Naive thymus-derived CD4-positive, alpha-beta T cell (primary cell): ENCODE data around the gene CELF5. TPM values are rescaled to one million over a fixed set of nuclear protein-coding genes. Genes with fewer than 3 reads are reported as not detected.

Experiments
- ATAC-seq: fragments of 150-1000 bp; cut with Tn5 transposase; 2 replicates; pipeline ENCODE4 v1.10.0; 2021; ENCODE audit warnings: mild to moderate bottlenecking, moderate library complexity
- CTCF ChIA-PET: fragments of 350-600 bp; sonication (Branson Sonifier 250); formaldehyde crosslinking; loops from one replicate; lab custom pipeline; 2021; ENCODE audit warnings: antibody characterized with exemption; lab: Charles Lee
- POLR2A ChIA-PET: fragments of 350-600 bp; sonication (Branson Sonifier 250); formaldehyde crosslinking; loops from one replicate; lab custom pipeline; 2021; ENCODE audit warnings: antibody characterized with exemption, inconsistent platforms; lab: Charles Lee
- DNase-seq, 9 donors: peaks; one replicate each; pipeline versions ENCODE4 v3.0.0 to v3.0.0-alpha.2; 2020 to 2022; ENCODE audit warnings: mixed read lengths in 1 of 9
- H3K27ac ChIP-seq: one replicate; pipeline ENCODE4 v1.7.0; 2013; ENCODE audit warnings: mild to moderate bottlenecking, low read depth, low read length, moderate library complexity
- H3K27me3 ChIP-seq, 2 donors: one replicate each; pipeline ENCODE4 v1.7.0; 2013; ENCODE audit warnings: low read length in 2 of 2, mild to moderate bottlenecking in 2 of 2, moderate library complexity in 2 of 2; ENCODE audit not compliant: control insufficient read depth in 2 of 2, insufficient read depth in 2 of 2
- H3K36me3 ChIP-seq, 3 experiments: 1 replicate in 2 of 3; 2 replicates in 1 of 3; pipeline ENCODE4 v1.7.0; 2013; ENCODE audit warnings: low read length in 3 of 3, mild to moderate bottlenecking in 3 of 3, moderate library complexity in 1 of 3; ENCODE audit not compliant: insufficient read depth in 3 of 3, control insufficient read depth in 2 of 3
- H3K4me1 ChIP-seq, 2 donors: one replicate each; pipeline ENCODE4 v1.7.0; 2013; ENCODE audit warnings: low read length in 2 of 2, mild to moderate bottlenecking in 2 of 2, moderate library complexity in 1 of 2; ENCODE audit not compliant: control insufficient read depth in 2 of 2, insufficient read depth in 2 of 2
- H3K4me3 ChIP-seq: 2 replicates; pipeline ENCODE4 v1.7.0; 2013; ENCODE audit warnings: mild to moderate bottlenecking, low read length
- H3K9me3 ChIP-seq, 3 experiments: 1 replicate in 2 of 3; 2 replicates in 1 of 3; pipeline ENCODE4 v1.7.0; 2013; ENCODE audit warnings: low read length in 3 of 3; ENCODE audit not compliant: control insufficient read depth in 2 of 3
- H3K27ac Mint-ChIP-seq, 9 donors: one replicate each; pipeline ENCODE4 v1.8.0; 2020 to 2022; ENCODE audit warnings: mixed read lengths in 9 of 9, mild to moderate bottlenecking in 8 of 9, moderate library complexity in 5 of 9, inconsistent platforms in 2 of 9
- H3K27me3 Mint-ChIP-seq, 5 donors: one replicate each; pipeline ENCODE4 v1.8.0; 2021 to 2022; ENCODE audit warnings: mixed read lengths in 5 of 5, mild to moderate bottlenecking in 1 of 5
- H3K36me3 Mint-ChIP-seq, 5 donors: one replicate each; pipeline ENCODE4 v1.8.0; 2020 to 2022; ENCODE audit warnings: mixed read lengths in 5 of 5, mild to moderate bottlenecking in 3 of 5, inconsistent platforms in 1 of 5
- H3K4me1 Mint-ChIP-seq, 7 donors: one replicate each; pipeline ENCODE4 v1.8.0; 2020 to 2022; ENCODE audit warnings: mixed read lengths in 7 of 7, mild to moderate bottlenecking in 3 of 7, inconsistent platforms in 1 of 7
- H3K4me3 Mint-ChIP-seq, 10 donors: one replicate each; pipeline ENCODE4 v1.8.0; 2020 to 2022; ENCODE audit warnings: mild to moderate bottlenecking in 10 of 10, mixed read lengths in 10 of 10, moderate library complexity in 6 of 10, inconsistent platforms in 2 of 10
- H3K9me3 Mint-ChIP-seq, 11 donors: one replicate each; pipeline ENCODE4 v1.8.0; 2020 to 2022; ENCODE audit warnings: mixed read lengths in 11 of 11, mild to moderate bottlenecking in 4 of 11, inconsistent platforms in 1 of 11, moderate library complexity in 1 of 11
- intact Hi-C, 2 donors: fragments of 100-400 bp; cut with micrococcal nuclease; formaldehyde crosslinking; loops; one replicate each; pipeline ENCODE4 v1.15.1; 2023
- polyA plus RNA-seq, 2 donors: library from polyadenylated mRNA; unstranded; fragments of 300-500 nt; fragmentation: Illumina TruSeq; gene quantifications; one replicate each; pipeline ENCODE4 v1.2.3, GENCODE V29; 2021
- total RNA-seq, 6 experiments: library from RNA in 5 of 6; stranded (reverse) in 5 of 6; gene quantifications; 1 replicate in 5 of 6; 2 replicates in 1 of 6; pipeline ENCODE4 v1.2.3 and lab custom pipeline; 2021 to 2026

The CELF5 gene
- total and polyA plus RNA-seq, 7 experiments from 2014 or later, result 0.16 to 0.27 (median 0.17) TPM; not detected in 2

DNA sequence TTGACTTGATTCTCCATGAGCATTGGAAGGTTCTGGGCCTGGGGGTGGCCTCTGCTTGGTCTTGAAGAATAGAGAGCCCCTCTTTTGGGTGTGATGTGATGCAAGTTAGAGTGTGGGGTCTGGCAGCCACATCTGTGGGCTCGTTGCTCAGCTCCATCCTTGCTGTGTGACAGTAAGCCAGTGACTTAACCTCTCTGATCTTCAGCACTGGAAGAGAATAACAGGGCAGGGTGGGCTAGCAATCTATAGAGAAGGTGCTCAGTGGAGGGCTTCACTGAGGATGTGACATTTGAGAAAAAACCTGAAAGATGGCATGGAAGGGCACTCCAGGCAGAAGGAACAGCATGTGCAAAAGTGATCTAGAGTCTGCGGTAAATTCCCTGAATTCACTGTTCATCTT lies 28.2 kb downstream of the CELF5 start:
- no peaks in the 10 kb centered on the region for H3K27me3 ChIP-seq
- CTCF ChIA-PET, result no interaction called here
- DNase-seq, result no peak
- H3K4me1 ChIP-seq, result no peaks in the 10 kb centered on the region
- H3K36me3 ChIP-seq, result no peaks in the 10 kb centered on the region
- intact Hi-C loops, result loop anchor here in 1 of 2 donors (5.0 kb wide), 1 partner anchor 300 kb away; no protein-coding TSS in a partner anchor
- H3K4me1 Mint-ChIP-seq, result no peaks in the 10 kb centered on the region
- H3K9me3 ChIP-seq, result peaks cover 0 to 9% (median 0%) of the 10 kb centered on the region in 3 experiments
- H3K27ac ChIP-seq, result no peak overlapping the region
- H3K27ac Mint-ChIP-seq, result no peak overlapping the region
- no peak for ATAC-seq
- peaks cover 0 to 25% (median 10%) of the 10 kb centered on the region in 11 donors for H3K9me3 Mint-ChIP-seq
- H3K27me3 Mint-ChIP-seq, result peaks cover 0 to 23% (median 16%) of the 10 kb centered on the region in 5 donors
- no peak overlapping the region for H3K4me3 ChIP-seq
- no peak overlapping the region for H3K4me3 Mint-ChIP-seq
- peaks cover 0 to 8% (median 2%) of the 10 kb centered on the region in 5 donors for H3K36me3 Mint-ChIP-seq
- POLR2A ChIA-PET, result no interaction called here

DNA sequence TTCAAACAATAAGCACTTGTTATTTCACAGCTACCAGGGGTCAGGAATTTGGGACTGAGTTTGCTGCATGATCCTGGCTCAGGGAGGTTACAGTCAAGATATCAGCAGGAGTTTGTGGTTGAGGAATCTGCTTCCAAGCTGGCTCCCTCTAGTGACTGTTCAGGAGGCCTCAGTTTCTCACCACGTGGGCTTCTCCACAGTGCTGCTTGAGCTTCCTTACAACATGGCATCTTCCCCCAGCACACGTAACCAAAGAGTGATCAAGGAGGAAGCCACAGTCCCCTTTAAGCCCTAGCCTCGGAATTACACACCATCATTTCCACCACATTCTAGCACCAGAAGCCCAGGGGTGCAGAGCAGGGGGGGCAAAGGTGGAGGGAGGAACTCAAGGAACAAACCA lies 28.8 kb downstream of the CELF5 start:
- H3K36me3 Mint-ChIP-seq, result peaks cover 0 to 8% (median 2%) of the 10 kb centered on the region in 5 donors
- ATAC-seq, result no peak
- peaks cover 0 to 23% (median 16%) of the 10 kb centered on the region in 5 donors for H3K27me3 Mint-ChIP-seq
- H3K27ac Mint-ChIP-seq, result no peak overlapping the region
- Histone ChIP-seq H3K27ac (no peak overlapping the region), H3K27me3 (no peaks in the 10 kb centered on the region), H3K36me3 (no peaks in the 10 kb centered on the region), H3K4me1 (no peaks in the 10 kb centered on the region), H3K9me3 (peaks cover 0 to 9% (median 0%) of the 10 kb centered on the region in 3 experiments), H3K4me3 (no peak overlapping the region)
- POLR2A ChIA-PET, result no interaction called here
- peaks cover 0 to 25% (median 10%) of the 10 kb centered on the region in 11 donors for H3K9me3 Mint-ChIP-seq
- intact Hi-C loops, result loop anchor here in 1 of 2 donors (5.0 kb wide), 1 partner anchor 301 kb away; no protein-coding TSS in a partner anchor
- no peaks in the 10 kb centered on the region for H3K4me1 Mint-ChIP-seq
- no peak for DNase-seq
- H3K4me3 Mint-ChIP-seq, result no peak overlapping the region
- CTCF ChIA-PET, result no interaction called here

DNA sequence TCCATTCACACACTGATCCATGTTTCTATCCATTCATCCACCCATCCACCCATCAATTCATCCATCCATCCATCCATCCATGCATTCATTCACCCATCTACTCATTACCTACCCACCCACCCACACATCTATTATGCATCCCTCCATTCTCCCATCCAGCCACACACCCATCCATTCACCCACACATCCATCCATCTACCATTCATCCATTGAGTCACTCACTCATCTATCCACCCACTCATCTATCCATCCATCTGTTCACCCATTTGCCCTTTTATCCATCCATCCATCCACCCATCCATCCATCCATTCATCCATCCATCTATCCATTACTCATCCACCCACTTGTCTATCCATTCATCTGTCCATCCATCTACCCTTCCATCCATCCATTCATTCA lies 30.1 kb downstream of the CELF5 start:
- ChIA-PET CTCF (no interaction called here), POLR2A (no interaction called here)
- no peak overlapping the region for H3K27ac Mint-ChIP-seq
- peaks cover 0 to 25% (median 10%) of the 10 kb centered on the region in 11 donors for H3K9me3 Mint-ChIP-seq
- H3K36me3 ChIP-seq, result no peaks in the 10 kb centered on the region
- no peaks in the 10 kb centered on the region for H3K27me3 ChIP-seq
- peaks cover 0 to 9% (median 0%) of the 10 kb centered on the region in 3 experiments for H3K9me3 ChIP-seq
- no peak for DNase-seq
- no peak overlapping the region for H3K4me3 ChIP-seq
- peaks cover 0 to 8% (median 2%) of the 10 kb centered on the region in 5 donors for H3K36me3 Mint-ChIP-seq
- no peak overlapping the region for H3K27ac ChIP-seq
- no peaks in the 10 kb centered on the region for H3K4me1 ChIP-seq
- no peaks in the 10 kb centered on the region for H3K4me1 Mint-ChIP-seq
- no peak overlapping the region for H3K4me3 Mint-ChIP-seq
- intact Hi-C loops, result loop anchor here in 1 of 2 donors (5.0 kb wide), 1 partner anchor 302 kb away; no protein-coding TSS in a partner anchor
- ATAC-seq, result no peak
- peaks cover 2 to 23% (median 16%) of the 10 kb centered on the region in 5 donors for H3K27me3 Mint-ChIP-seq

DNA sequence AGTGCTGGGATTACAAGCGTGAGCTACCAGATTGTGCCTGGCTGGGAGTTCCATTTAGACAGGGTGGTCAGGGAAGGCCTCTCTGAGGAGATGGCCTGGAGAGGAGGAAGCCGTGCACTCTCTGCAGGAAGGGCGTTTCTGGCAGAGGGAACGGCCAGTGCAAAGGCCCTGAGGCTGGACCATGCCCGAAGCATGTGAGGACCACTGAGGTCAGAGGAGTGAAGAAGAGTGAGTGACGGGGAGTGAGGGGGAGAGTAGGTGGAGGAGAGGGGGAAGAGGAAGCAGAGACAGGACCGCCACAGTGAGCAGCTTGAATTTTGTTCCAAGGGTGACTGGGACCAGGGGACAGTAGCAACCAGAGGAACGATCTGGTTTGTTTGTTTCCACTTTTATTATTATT lies 32.6 kb downstream of the CELF5 start:
- no peaks in the 10 kb centered on the region for H3K4me1 ChIP-seq
- Mint-ChIP-seq H3K4me1 (no peaks in the 10 kb centered on the region), H3K4me3 (no peak overlapping the region), H3K36me3 (peaks cover 0 to 8% (median 2%) of the 10 kb centered on the region in 5 donors), H3K27ac (no peak overlapping the region), H3K27me3 (peaks cover 0 to 20% (median 6%) of the 10 kb centered on the region in 5 donors), H3K9me3 (peaks cover 0 to 25% (median 9%) of the 10 kb centered on the region in 11 donors)
- no peak for DNase-seq
- H3K36me3 ChIP-seq, result no peaks in the 10 kb centered on the region
- H3K9me3 ChIP-seq, result peaks cover 0 to 9% (median 0%) of the 10 kb centered on the region in 3 experiments
- CTCF ChIA-PET, result interaction anchor here (0.6 kb wide), 2 partner anchors 19 to 172 kb away, joined by 3 read pairs; no protein-coding TSS in a partner anchor
- ATAC-seq, result no peak
- intact Hi-C loops, result no loop called here
- H3K4me3 ChIP-seq, result no peak overlapping the region
- H3K27ac ChIP-seq, result no peak overlapping the region
- POLR2A ChIA-PET, result no interaction called here
- no peaks in the 10 kb centered on the region for H3K27me3 ChIP-seq

DNA sequence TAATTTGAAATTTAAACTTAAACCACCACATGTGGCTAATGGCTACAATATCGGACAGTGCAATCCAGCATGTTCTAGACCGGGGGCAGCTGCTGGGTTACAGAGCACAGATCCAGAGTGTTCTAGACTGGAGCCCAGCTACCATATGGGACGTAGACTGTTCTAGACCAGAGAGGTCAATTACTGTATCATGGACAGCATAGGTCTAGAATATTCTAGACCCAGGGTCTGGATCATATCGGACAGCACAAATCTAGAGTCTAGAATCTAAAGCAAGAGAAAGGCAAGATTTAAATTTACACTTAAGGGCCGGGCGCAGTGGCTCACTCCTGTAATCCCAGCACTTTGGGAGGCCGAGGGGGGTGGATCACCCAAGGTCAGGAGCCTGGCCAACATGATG lies 37.9 kb downstream of the CELF5 start:
- intact Hi-C loops, result no loop called here
- Mint-ChIP-seq H3K9me3 (peaks cover 0 to 4% (median 0%) of the 10 kb centered on the region in 11 donors), H3K27me3 (peaks cover 0 to 11% (median 5%) of the 10 kb centered on the region in 5 donors), H3K4me1 (no peaks in the 10 kb centered on the region), H3K4me3 (no peak overlapping the region), H3K36me3 (no peaks in the 10 kb centered on the region), H3K27ac (no peak overlapping the region)
- POLR2A ChIA-PET, result no interaction called here
- H3K36me3 ChIP-seq, result no peaks in the 10 kb centered on the region
- H3K27me3 ChIP-seq, result no peaks in the 10 kb centered on the region
- ATAC-seq, result no peak
- DNase-seq, result no peak
- no peak overlapping the region for H3K4me3 ChIP-seq
- H3K27ac ChIP-seq, result no peak overlapping the region
- no peaks in the 10 kb centered on the region for H3K9me3 ChIP-seq
- CTCF ChIA-PET, result interaction anchor here (0.6 kb wide), 1 partner anchor 36 kb away, joined by 3 read pairs; no protein-coding TSS in a partner anchor
- no peaks in the 10 kb centered on the region for H3K4me1 ChIP-seq

DNA sequence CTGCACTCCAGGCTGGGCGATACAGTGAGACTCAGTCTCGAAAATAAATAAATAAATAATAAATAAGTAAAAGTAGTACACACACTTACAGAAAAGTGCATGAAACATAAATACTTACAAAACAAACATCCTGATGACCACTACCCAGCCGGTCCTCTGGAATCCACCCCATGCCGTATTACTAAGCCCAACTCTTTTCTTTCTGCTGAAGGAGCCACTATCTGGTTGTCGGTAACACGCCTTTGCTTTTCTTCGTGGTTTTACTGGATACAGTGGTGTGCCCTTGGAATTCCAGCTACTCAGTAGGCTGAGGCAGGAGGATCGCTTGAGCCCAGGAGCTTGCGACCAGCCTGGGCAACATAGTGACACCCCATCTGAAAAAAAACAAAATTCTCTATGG lies 39.4 kb downstream of the CELF5 start:
- peaks cover 0 to 4% (median 0%) of the 10 kb centered on the region in 11 donors for H3K9me3 Mint-ChIP-seq
- ATAC-seq (no peak), DNase-seq (no peak)
- H3K27ac Mint-ChIP-seq, result no peak overlapping the region
- Histone ChIP-seq H3K36me3 (no peaks in the 10 kb centered on the region), H3K4me3 (no peak overlapping the region), H3K9me3 (no peaks in the 10 kb centered on the region), H3K27me3 (no peaks in the 10 kb centered on the region), H3K27ac (no peak overlapping the region), H3K4me1 (no peaks in the 10 kb centered on the region)
- POLR2A ChIA-PET, result no interaction called here
- intact Hi-C loops, result no loop called here
- peaks cover 0 to 1% (median 0%) of the 10 kb centered on the region in 7 donors for H3K4me1 Mint-ChIP-seq
- H3K4me3 Mint-ChIP-seq, result no peak overlapping the region
- CTCF ChIA-PET, result no interaction called here
- peaks cover 8 to 22% (median 14%) of the 10 kb centered on the region in 5 donors for H3K27me3 Mint-ChIP-seq
- no peaks in the 10 kb centered on the region for H3K36me3 Mint-ChIP-seq

DNA sequence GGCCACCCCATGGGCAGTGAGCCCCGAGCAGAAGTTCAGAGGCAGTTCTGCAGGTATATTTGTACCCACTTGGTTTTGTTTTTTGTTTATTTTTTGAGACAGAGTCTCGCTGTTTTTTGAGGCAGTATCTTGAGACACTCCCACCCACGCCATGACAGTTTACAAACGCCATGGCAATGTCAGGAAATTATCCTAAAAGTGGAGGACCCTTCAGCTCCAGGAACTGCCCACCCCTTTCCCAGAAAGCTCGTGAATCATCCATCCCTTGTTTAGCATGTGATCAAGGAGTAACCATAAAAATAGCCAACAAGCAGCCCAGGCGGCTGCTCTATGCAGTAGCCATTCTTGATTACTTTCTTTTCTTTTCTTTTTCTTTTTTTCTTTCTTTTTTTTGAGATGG lies 41.0 kb downstream of the CELF5 start:
- H3K27me3 ChIP-seq, result peaks cover 0 to 6% of the 10 kb centered on the region in 2 donors
- intact Hi-C loops, result no loop called here
- no peak for DNase-seq
- ChIA-PET POLR2A (no interaction called here), CTCF (no interaction called here)
- ATAC-seq, result no peak
- no peak overlapping the region for H3K27ac ChIP-seq
- Mint-ChIP-seq H3K27me3 (peaks cover 19 to 30% (median 25%) of the 10 kb centered on the region in 5 donors), H3K27ac (no peak overlapping the region), H3K9me3 (peaks cover 0 to 4% (median 0%) of the 10 kb centered on the region in 11 donors), H3K4me3 (no peak overlapping the region), H3K36me3 (no peaks in the 10 kb centered on the region), H3K4me1 (peaks cover 0 to 4% (median 0%) of the 10 kb centered on the region in 7 donors)
- H3K36me3 ChIP-seq, result no peaks in the 10 kb centered on the region
- no peaks in the 10 kb centered on the region for H3K9me3 ChIP-seq
- no peaks in the 10 kb centered on the region for H3K4me1 ChIP-seq
- H3K4me3 ChIP-seq, result no peak overlapping the region
